ENCODE measurements around the gene LRRTM1.

The LRRTM1 gene

GRCh38 chr2:80335411-80335810 is 30.9 kb upstream of the LRRTM1 start:
- no peak for TF ChIP-seq CTCF (IDR thresholded peaks at IDR 0.05; ENCODE audit: low read depth, low read length)
- H3K4me3 ChIP-seq (replicated peaks in 1 of 2; ENCODE audit: low read depth in 2 of 2, low read length in 2 of 2) = no peak overlapping the region
- no peak for DNase-seq (ENCODE audit: low read depth in 2 of 2)

GRCh38 chr2:80333886-80334285 is 29.3 kb upstream of the LRRTM1 start:
- no peak for TF ChIP-seq CTCF (IDR thresholded peaks at IDR 0.05; ENCODE audit: low read depth, low read length)
- DNase-seq (ENCODE audit: low read depth in 2 of 2) = no peak
- no peak overlapping the region for H3K4me3 ChIP-seq (replicated peaks in 1 of 2; ENCODE audit: low read depth in 2 of 2, low read length in 2 of 2)

- DNase-seq (ENCODE audit: low read depth in 2 of 2) = no peak
- H3K4me3 ChIP-seq (replicated peaks in 1 of 2; ENCODE audit: low read depth in 2 of 2, low read length in 2 of 2) = no peak overlapping the region
- no peak for TF ChIP-seq CTCF (IDR thresholded peaks at IDR 0.05; ENCODE audit: low read depth, low read length)
These were observed 26.2 kb upstream of the LRRTM1 start for GRCh38 chr2:80330527-80331450.

GRCh38 chr2:80329491-80329890 is 24.9 kb upstream of the LRRTM1 start:
- H3K4me3 ChIP-seq (replicated peaks in 1 of 2; ENCODE audit: low read depth in 2 of 2, low read length in 2 of 2) = no peak overlapping the region
- DNase-seq (ENCODE audit: low read depth in 2 of 2) = no peak
- TF ChIP-seq CTCF (IDR thresholded peaks at IDR 0.05; ENCODE audit: low read depth, low read length) = no peak

- no peak overlapping the region for H3K4me3 ChIP-seq (replicated peaks in 1 of 2; ENCODE audit: low read depth in 2 of 2, low read length in 2 of 2)
- DNase-seq (ENCODE audit: low read depth in 2 of 2) = no peak
- TF ChIP-seq CTCF (IDR thresholded peaks at IDR 0.05; ENCODE audit: low read depth, low read length) = no peak
These were observed 23.6 kb upstream of the LRRTM1 start for GRCh38 chr2:80328159-80328571.

GRCh38 chr2:80326861-80327260 is 22.3 kb upstream of the LRRTM1 start:
- no peak for DNase-seq (ENCODE audit: low read depth in 2 of 2)
- H3K4me3 ChIP-seq (replicated peaks in 1 of 2; ENCODE audit: low read depth in 2 of 2, low read length in 2 of 2) = no peak overlapping the region

More at GRCh38 chr2:80326861-80327260, 22.3 kb upstream of the LRRTM1 start:
- TF ChIP-seq CTCF (IDR thresholded peaks at IDR 0.05; ENCODE audit: low read depth, low read length) = no peak
